Natural killer cell (primary cell): ENCODE results near the gene POLD4. TPM values are rescaled to one million over a fixed set of nuclear protein-coding genes. Genes with fewer than 3 reads are reported as not detected.

Experiments used
- ATAC-seq, 3 donors: fragments of 150-1000 bp in 2 of 3; fragments of 200-7000 bp in 1 of 3; cut with Tn5 transposase; 1 replicate in 1 of 3; 2 replicates in 2 of 3; pipeline ENCODE4 v1.10.0; 2021; ENCODE audit warnings: mild to moderate bottlenecking in 2 of 3, moderate library complexity in 2 of 3
- DNase-seq, 2 donors: peaks; one replicate each; pipeline versions ENCODE4 v3.0.0 to v3.0.0-alpha.2; 2013 to 2021; ENCODE audit warnings: mixed read lengths in 1 of 2
- H3K27ac ChIP-seq: one replicate; pipeline ENCODE4 v1.5.1; 2013; ENCODE audit warnings: mild to moderate bottlenecking, low read length
- H3K27me3 ChIP-seq: one replicate; pipeline ENCODE4 v1.6.1; 2013; ENCODE audit warnings: low read length; ENCODE audit not compliant: control insufficient read depth, insufficient read depth
- H3K36me3 ChIP-seq: one replicate; pipeline ENCODE4 v1.6.1; 2013; ENCODE audit warnings: low read length; ENCODE audit not compliant: control insufficient read depth, insufficient read depth
- H3K4me1 ChIP-seq: one replicate; pipeline ENCODE4 v1.6.1; 2013; ENCODE audit warnings: low read length; ENCODE audit not compliant: control insufficient read depth, insufficient read depth
- H3K4me3 ChIP-seq: one replicate; pipeline ENCODE4 v1.5.1; 2013; ENCODE audit warnings: low read length
- H3K9me3 ChIP-seq: one replicate; pipeline ENCODE4 v1.6.1; 2013; ENCODE audit warnings: low read length; ENCODE audit not compliant: control insufficient read depth, insufficient read depth
- H3K27ac Mint-ChIP-seq, 2 donors: one replicate each; pipeline ENCODE4 v1.8.0; 2022; ENCODE audit warnings: mild to moderate bottlenecking in 2 of 2, mixed read lengths in 2 of 2, moderate library complexity in 1 of 2
- H3K27me3 Mint-ChIP-seq, 2 donors: one replicate each; pipeline ENCODE4 v1.8.0; 2022; ENCODE audit warnings: low read depth in 2 of 2, mixed read lengths in 2 of 2
- H3K36me3 Mint-ChIP-seq: one replicate; pipeline ENCODE4 v1.8.0; 2022; ENCODE audit warnings: mixed read lengths
- H3K4me1 Mint-ChIP-seq, 2 donors: one replicate each; pipeline ENCODE4 v1.8.0; 2022; ENCODE audit warnings: mixed read lengths in 2 of 2
- H3K4me3 Mint-ChIP-seq: one replicate; pipeline ENCODE4 v1.8.0; 2022; ENCODE audit warnings: mild to moderate bottlenecking, moderate library complexity, mixed read lengths
- H3K9me3 Mint-ChIP-seq, 2 donors: one replicate each; pipeline ENCODE4 v1.8.0; 2022; ENCODE audit warnings: mixed read lengths in 2 of 2
- WGBS: methylation state at CpG from one replicate; pipeline ENCODE4 v1.1.7; 2013; ENCODE audit warnings: missing lambda C conversion rate; ENCODE audit not compliant: insufficient coverage; 5-methylcytosine and 5-hydroxymethylcytosine counted together
- intact Hi-C: fragments of 100-400 bp; cut with micrococcal nuclease; formaldehyde crosslinking; loops from one replicate; pipeline ENCODE4 v1.14.2; 2022
- total RNA-seq, 4 donors: library from RNA; stranded (reverse); fragments of 120-200 nt in 1 of 4; gene quantifications; one replicate each; pipeline versions ENCODE4 v1.2.3 to v1.2.4, GENCODE V29; 2013 to 2022
- TF ChIP-seq, protein P1 (sequence below): fragments of 200-600 bp; IDR thresholded peaks from one replicate; pipeline ENCODE4 v1.8.0; 2022; ENCODE audit warnings: antibody characterized with exemption

POLD4 gene
- total RNA-seq, 3 donors from 2014 or later (not counting 1 experiment from before 2014, with no cell fraction given), result 45.8 to 63.7 (median 60.5) TPM

DNA sequence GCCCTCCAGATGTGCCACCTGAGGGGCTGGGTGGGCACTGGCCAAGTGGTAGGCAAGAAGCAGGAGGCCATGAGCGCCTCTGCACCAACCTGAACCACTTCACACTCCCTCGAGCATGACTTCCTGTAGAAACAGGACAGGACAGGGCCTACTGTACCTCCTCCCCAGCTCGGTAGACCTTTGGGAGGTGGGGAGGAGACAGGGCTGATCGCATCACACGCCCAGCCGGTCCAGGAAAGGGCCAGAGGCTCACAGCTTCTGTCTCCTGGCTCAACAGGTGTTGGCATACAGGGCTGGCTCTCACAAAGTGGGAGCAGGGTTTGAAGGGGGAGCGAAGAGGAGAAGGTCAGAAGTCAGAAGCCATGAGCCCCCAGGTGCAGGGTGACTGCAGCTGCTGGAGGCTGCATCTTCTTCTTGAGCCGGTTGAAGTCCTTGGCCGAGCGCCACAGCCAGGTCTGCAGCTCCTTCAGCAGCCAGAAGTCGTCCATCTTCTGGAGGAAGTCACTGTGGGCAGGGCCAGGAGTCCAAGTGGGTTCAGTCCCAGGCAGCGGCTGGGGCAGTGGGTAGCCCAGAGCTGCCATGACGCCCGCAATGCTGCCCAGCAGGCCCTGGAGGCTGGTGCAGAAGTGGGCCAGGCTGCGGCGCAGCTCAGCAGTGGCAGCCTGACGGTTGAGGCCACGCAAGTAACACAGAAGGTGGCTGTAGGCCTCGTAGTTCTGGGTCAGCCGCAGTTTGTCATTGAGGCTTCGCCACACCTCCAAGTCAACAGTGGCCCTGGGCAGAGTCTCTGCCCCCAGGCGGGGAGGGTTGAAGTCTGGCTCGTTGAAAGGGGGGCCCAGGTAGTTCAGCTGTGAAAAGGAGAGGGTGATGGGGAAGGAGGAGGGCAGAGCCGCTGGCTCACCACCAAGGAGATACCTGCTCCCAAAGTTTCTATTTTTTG, 11.7 kb upstream of the POLD4 start:
- Histone ChIP-seq H3K36me3 (no peaks in the 10 kb centered on the region), H3K4me3 (no peak overlapping the region), H3K27ac (peak overlapping the region; percentile 11), H3K9me3 (no peaks in the 10 kb centered on the region), H3K4me1 (peaks cover 64% of the 10 kb centered on the region), H3K27me3 (no peaks in the 10 kb centered on the region)
- Mint-ChIP-seq H3K27me3 (peaks cover 3 to 29% of the 10 kb centered on the region in 2 donors), H3K27ac (peak overlapping the region in 1 of 2 donors; percentile 46), H3K36me3 (no peaks in the 10 kb centered on the region), H3K4me1 (peaks cover 52 to 70% of the 10 kb centered on the region in 2 donors), H3K9me3 (no peaks in the 10 kb centered on the region), H3K4me3 (peak overlapping the region; percentile 10)
- DNase-seq (no peak), ATAC-seq (peak in 1 of 3 donors; percentile 43)
- 64% methylated on average over 24 of the region's 24 CpGs for WGBS
- intact Hi-C loops, result no loop called here
- TF ChIP-seq, protein P1, sequence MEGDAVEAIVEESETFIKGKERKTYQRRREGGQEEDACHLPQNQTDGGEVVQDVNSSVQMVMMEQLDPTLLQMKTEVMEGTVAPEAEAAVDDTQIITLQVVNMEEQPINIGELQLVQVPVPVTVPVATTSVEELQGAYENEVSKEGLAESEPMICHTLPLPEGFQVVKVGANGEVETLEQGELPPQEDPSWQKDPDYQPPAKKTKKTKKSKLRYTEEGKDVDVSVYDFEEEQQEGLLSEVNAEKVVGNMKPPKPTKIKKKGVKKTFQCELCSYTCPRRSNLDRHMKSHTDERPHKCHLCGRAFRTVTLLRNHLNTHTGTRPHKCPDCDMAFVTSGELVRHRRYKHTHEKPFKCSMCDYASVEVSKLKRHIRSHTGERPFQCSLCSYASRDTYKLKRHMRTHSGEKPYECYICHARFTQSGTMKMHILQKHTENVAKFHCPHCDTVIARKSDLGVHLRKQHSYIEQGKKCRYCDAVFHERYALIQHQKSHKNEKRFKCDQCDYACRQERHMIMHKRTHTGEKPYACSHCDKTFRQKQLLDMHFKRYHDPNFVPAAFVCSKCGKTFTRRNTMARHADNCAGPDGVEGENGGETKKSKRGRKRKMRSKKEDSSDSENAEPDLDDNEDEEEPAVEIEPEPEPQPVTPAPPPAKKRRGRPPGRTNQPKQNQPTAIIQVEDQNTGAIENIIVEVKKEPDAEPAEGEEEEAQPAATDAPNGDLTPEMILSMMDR, result no peak

DNA sequence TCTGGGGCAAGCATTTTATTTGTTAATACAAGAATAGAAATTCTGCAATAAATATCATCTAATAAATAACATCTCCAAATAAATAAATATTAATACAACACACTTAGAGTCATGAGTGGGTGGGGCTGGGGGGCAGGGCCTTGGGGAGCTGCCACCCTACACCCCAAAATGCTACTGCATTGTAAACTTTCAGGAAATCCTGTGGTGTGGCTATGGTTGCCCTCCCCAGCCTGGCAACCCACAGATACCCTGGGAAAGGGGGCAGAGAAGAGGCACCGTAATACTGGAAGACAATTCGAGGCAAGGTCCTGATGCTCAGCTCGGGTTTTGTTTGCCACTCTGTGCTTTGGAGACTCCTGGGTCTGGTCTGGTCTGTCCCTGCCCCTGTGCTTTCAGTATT, 10.8 kb upstream of the POLD4 start:
- TF ChIP-seq, protein P1, result no peak
- peak overlapping the region; percentile 10 for H3K4me3 Mint-ChIP-seq
- no peaks in the 10 kb centered on the region for H3K9me3 Mint-ChIP-seq
- ATAC-seq, result no peak
- no peaks in the 10 kb centered on the region for H3K36me3 ChIP-seq
- intact Hi-C loops, result no loop called here
- no peaks in the 10 kb centered on the region for H3K9me3 ChIP-seq
- DNase-seq, result peak in 1 of 2 donors; percentile 35
- H3K36me3 Mint-ChIP-seq, result no peaks in the 10 kb centered on the region
- peaks cover 46 to 62% of the 10 kb centered on the region in 2 donors for H3K4me1 Mint-ChIP-seq
- peaks cover 3 to 29% of the 10 kb centered on the region in 2 donors for H3K27me3 Mint-ChIP-seq
- H3K27ac Mint-ChIP-seq, result no peak overlapping the region
- no peaks in the 10 kb centered on the region for H3K27me3 ChIP-seq
- H3K4me3 ChIP-seq, result no peak overlapping the region
- H3K27ac ChIP-seq, result no peak overlapping the region
- WGBS, result 43% methylated on average over 3 of the region's 3 CpGs
- H3K4me1 ChIP-seq, result peaks cover 55% of the 10 kb centered on the region

DNA sequence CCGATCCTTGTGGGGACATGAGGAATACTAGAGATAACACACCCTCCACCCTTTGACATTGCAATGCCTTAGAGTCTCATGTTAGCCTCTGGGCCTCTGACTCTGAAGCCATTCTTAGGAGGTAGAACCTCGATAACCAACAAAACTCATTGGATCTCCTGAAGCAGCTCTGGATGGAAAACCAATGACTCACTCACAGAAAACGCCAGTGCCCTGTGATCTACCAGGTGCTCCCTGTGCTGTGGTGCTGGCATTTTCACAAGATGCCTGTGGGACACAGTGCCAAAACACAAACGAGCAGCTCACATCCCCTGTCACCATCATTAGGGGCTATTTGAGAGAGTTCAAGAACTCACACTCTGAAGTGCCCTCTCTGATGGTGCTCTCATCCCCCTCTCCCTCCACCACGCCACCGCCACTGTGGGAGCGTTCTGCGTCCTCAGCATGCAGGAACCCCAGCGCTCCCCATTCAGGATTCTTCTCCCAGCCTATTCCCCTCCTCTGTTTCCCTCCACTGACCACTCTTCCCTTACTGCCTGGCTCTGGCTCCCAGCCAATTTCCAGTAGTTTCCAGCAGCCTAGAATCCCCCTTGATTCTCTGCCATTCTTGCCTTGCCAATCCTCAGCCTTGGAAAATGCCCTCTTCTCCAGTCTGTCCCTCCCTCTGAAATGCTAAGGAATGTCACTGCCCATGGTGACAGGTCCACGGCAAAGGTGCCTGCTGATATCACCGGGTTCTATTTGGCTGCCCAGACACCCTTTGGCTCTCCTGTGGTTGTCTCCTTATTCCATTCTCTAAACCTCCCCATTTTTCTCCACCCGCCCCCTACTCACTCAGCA, 4.7 kb upstream of the POLD4 start:
- Histone ChIP-seq H3K4me3 (no peak overlapping the region), H3K9me3 (no peaks in the 10 kb centered on the region), H3K27ac (no peak overlapping the region), H3K27me3 (no peaks in the 10 kb centered on the region), H3K4me1 (peaks cover 51% of the 10 kb centered on the region), H3K36me3 (no peaks in the 10 kb centered on the region)
- no peak overlapping the region for H3K4me3 Mint-ChIP-seq
- DNase-seq, result peak in 1 of 2 donors; percentile 1
- peaks cover 9 to 19% of the 10 kb centered on the region in 2 donors for H3K27me3 Mint-ChIP-seq
- H3K4me1 Mint-ChIP-seq, result peaks cover 19 to 25% of the 10 kb centered on the region in 2 donors
- intact Hi-C loops, result loop anchor here (1.0 kb wide), 2 partner anchors 24 to 147 kb away; partner anchors contain the start of gene PITPNM1
- TF ChIP-seq, protein P1, result no peak
- no peaks in the 10 kb centered on the region for H3K36me3 Mint-ChIP-seq
- ATAC-seq, result no peak
- 96% methylated on average over 11 of the region's 12 CpGs for WGBS
- peak overlapping the region in 1 of 2 donors; percentile 63 for H3K27ac Mint-ChIP-seq
- H3K9me3 Mint-ChIP-seq, result no peaks in the 10 kb centered on the region
